ENCODE data around the gene SCG2.

DNA sequence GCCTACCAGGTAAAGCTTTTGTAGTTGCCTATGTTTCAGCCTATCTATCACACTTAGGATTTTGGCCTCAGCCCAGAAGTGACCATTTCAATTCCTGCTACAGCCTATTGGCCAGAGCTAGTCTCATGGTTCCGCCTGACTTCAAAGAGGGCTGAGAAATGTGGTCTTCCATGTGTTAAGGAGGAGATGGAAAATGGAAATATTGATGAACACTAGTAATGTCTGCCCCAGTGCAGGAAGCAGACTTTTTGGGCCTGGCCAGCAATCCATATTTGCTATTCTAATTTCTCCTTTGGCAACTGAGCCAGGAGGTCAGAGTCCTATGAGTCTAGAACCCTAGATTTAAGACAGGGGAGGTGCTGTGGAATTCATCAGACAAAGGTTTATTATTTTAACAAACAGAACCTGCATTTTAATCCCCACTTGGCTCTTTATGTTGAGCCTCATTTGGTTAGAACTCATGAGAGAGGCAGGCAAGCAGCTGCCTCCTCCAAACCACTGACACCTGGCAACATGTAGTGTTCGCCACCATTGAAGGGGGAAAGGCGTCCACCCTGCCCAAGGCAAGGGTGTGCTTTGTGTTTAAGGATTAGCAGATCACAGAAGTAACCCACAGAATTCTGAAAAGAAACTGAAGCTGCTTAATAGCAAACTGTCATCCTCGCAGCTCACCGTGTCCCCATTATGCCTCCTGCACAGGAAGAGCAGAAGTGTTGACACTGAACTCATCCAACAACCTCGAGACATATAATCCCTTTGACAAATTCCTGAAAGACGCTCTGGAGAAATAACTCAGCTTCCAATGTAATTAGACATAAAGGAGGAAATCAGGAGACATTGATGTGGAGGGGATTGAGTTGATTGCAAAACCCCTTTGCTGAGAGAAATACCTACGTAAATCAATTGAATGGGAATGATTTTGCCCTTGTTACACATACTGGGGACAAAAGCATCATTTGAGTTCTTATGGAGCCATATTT is 47.7 kb upstream of the SCG2 start:
- TF ChIP-seq, protein P1, sequence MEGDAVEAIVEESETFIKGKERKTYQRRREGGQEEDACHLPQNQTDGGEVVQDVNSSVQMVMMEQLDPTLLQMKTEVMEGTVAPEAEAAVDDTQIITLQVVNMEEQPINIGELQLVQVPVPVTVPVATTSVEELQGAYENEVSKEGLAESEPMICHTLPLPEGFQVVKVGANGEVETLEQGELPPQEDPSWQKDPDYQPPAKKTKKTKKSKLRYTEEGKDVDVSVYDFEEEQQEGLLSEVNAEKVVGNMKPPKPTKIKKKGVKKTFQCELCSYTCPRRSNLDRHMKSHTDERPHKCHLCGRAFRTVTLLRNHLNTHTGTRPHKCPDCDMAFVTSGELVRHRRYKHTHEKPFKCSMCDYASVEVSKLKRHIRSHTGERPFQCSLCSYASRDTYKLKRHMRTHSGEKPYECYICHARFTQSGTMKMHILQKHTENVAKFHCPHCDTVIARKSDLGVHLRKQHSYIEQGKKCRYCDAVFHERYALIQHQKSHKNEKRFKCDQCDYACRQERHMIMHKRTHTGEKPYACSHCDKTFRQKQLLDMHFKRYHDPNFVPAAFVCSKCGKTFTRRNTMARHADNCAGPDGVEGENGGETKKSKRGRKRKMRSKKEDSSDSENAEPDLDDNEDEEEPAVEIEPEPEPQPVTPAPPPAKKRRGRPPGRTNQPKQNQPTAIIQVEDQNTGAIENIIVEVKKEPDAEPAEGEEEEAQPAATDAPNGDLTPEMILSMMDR (conservative IDR thresholded peaks at IDR 0.05 in 1 of 2, IDR thresholded peaks at IDR 0.05 in 1 of 2; ENCODE audit: low read depth in 1 of 2, low read length in 2 of 2): no peak
- TF ChIP-seq EZH2 (IDR thresholded peaks at IDR 0.05; ENCODE audit: low read length, missing control alignments): no peak
